GM18858 (cell line): ENCODE data around the gene TNRC18.
"Not testable (repeated sequence)": the region's sequence is repeated elsewhere in the genome, so short reads cannot be mapped to it uniquely, and the experiment has no call there.

Experiments
- ATAC-seq: cut with Tn5 transposase; IDR thresholded peaks from one replicate; pipeline ENCODE4 v1.9.1; 2021; ENCODE audit not compliant: unreplicated experiment

TNRC18 gene

DNA sequence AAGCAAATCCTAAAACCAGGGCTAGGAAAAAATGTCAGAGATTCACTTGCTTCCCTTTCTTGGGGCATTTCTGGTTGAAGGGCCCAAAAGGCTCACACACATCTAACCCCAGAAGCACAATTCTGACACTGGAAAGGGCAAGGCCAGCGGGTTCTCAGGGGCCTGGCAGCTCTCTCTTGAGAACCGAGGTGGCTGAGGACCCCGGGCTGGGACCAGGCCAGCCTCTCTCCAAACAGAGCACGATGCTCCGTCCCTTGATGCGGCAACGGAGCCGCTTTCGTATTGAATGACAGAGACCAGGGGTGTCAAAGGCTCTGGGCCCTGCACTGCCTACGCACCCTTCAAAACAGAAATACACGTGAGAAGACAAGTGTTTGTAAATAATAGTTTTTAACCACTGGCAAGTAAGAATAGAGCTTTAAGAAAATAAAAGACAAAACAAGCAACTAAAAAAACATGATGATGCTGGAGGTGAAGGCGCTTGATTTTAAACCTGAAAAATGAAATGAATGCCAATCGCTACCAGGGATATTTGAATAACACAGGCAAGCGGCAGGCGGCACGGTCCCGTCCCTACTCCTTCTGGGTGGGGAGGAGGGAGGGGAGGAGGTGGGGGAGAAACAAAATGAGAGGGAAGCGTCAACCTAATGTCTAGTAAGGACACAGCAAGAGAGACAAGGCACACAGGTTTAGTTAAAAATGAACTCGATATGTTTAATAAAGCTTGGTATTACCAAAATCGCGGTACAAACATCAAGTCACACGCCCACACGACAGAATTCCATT lies 72.8 kb downstream of the TNRC18 start:
- ATAC-seq = no peak

DNA sequence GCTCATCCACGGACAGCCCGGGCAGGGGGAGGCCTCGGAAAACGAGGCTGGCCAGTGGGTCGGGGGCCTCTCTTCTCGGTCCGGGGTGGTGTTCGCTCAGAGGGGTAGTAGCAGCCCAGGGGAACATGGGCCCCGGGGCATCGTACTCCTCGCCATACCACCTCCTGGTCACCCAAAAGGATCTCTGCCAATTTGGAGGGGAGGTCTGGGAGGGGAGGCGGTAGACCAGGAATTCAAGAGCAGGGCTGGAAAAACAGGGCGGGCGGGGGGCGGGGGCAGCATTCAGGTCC lies 73.5 kb downstream of the TNRC18 start:
- no peak for ATAC-seq

DNA sequence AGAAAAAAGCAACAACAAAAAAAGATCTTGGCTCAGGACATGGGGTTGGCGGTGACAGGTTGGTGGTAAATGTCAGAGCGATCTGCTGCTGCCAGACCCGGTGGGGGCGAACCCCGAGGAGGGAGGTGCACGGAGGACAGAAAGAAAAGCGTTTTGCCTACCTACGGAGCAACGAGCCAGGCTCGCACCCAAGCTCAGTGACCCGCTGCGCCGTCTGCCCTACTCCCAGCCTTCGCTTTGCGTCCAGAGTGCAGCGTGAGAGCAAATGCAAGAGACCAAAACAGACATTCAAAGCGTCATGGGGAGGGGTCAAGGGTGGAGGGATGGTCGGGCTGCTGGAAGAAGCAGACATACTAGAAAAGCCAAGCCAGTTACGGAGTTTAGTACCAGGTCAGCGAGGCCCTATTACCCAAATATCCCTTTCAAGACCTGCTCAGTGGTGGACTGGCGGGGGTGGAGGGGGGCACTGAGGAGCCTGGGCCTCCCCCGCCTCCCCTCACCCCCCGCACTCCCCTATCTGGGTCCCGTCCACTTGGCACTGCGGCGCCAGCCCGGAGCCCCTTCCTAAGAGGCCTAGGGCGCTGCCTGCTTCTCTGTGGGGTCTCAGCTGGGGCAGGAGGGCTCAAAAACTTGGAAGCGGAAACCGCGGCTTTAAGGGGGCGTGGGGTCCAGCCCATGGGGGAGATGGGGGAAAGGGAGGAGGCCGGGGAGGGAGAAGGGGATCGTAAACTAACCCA lies 74.0 kb downstream of the TNRC18 start:
- ATAC-seq = no peak

DNA sequence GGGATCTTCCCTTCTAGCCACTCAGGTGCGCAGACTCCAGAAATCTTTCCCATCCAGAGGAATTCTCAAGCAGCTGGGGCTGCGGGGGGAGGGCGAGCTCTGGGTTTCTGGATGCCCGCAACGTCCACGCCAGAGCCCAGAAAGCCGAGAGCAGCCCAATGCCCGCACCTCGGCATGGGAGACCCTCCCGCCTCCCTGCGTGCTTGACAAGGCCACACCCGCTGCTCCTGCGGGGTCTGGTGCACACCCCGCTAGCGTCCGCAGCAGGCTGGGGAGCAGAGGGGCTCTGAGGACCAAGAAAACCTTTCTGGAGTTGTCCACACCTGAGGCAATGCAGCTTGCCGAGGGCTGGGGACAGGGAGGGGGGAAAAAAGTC lies 74.6 kb downstream of the TNRC18 start:
- ATAC-seq = no peak

DNA sequence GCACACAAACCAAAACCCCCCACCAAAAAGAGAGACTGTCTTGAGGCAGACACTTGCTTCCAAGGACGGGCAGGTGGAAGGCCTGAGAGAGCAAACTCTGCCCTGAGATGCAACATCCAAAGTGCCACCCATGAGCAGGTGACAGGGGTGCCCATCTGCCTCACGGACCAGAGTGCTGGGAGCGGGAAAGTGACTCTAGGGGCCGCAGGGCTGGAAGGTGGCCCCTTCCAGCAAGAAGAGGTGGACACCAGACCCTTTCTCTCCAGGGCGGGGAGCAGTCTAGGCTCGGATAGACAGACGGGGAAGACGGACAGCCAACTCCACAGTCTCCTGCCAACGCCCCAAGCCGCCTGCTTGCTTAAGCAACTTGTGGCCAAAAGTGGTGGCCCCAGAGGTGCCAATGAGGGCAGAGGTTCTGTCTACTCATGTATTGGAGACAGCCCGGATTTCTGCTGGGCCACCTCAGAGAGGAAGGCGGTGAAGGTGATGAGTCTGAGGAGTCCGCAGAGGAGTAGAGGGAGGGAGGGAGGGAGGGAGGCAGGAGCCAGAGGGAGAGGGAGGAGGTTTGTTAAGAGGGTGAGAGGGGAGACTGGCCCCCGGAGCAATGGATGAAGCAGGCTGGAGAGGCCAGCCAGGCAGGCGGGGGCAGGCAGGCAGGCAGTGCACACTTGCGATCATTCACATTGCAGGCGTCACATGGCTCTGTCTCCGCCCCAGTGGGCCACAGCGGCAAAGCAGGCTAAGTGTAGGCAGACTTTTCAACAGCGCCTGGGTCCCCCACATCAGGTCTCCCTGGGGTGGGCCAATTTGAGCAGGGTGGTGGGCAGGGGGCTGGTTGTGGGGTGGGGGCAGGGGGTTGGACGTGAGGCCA lies 75.3 kb downstream of the TNRC18 start:
- ATAC-seq = no peak

DNA sequence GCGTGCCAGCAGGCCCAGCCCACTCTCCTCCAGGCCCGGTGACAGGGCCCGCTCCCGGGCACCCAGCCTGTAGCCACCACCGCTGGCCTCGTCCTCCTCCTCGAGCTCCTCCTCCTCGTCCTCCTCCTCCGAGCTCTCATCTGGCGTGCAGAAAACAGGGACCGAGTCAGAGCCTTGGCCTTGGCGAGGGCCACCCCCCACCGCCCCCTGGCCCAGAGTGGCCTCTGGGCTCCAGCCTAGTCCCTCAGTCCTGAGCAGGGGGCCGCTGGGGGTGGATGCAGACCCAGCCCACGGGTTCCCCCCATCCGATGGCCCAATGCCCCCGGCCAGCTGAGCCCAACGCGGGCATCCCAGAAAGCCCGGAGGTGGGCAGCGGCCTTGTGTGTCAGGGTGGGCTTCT lies 78.0 kb downstream of the TNRC18 start:
- ATAC-seq = no peak

DNA sequence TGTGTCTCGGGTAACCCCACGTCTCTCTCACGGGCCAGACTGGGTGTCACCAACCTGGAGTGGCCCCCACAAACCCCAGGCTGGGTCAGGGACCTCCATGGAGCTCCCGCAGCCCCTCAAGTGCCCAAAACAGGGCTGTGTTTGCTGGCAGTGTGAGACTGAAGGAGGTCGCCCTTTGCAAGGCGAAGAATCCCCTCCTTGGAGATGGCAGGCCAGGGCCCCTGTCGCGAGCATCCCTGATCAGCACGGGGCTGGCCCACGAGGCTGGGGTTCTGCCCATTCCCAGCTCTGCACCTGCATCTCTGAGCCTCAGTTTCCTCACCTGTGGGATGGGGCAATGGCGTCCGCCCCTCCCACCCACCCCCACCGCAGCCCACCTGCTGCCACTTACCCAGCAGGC lies 78.5 kb downstream of the TNRC18 start:
- no peak for ATAC-seq

DNA sequence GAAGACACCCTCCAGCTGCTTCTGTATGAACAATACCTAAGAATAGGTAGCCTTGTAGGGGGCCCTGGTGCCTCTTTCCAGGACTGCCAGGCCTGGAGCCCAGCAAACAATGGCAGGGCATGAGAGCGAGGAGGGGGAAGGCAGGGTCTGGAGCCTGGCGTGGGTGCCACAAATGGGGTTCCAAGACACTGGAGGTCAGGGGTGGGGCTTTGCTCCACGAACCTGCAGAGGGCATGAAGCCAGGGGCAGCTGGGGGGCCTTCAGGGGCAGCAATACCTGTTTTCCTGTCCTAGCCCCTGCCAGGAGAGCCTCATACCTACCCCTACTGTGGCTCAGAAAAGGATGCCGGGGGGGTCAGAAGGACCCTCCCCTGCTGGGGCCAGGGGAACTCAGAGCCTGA lies 79.3 kb downstream of the TNRC18 start:
- no peak for ATAC-seq

DNA sequence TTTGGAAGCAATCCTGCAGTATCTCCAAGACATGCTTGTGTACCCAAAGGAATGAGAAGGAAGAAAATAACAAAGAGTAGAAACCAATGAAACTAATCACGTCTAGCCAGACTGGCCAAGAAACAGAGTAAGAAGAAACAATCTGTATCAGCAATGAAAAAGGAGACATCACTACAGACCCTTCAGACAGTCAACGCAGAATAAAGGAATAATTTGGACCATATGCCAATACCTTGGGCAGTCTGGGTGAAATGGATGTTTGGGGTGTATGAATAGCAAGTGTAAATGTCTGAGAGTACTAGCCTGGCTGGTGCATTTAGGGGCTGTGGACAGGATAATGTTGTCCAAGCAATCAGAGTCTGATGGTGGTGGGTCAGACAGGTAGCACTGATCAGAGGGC lies 79.8 kb downstream of the TNRC18 start:
- no peak for ATAC-seq

DNA sequence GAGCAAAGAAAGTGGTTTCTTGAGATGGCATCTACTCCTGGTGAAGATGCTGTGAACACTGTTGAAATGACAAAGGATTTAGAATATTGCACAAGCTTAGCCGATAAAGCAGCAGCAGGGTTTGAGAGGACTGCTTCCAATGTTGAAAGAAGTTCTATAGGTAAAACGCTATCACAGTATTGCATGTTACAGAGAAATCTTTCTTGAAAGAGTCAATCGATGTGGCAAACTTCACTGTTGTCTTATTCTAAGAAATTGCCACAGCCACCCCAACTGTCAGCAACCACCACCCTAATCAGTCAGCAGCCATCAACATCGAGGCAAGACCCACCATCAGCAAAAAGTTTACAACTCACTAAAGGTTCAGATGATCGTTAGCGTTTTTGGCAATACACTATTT lies 81.0 kb downstream of the TNRC18 start:
- no peak for ATAC-seq

DNA sequence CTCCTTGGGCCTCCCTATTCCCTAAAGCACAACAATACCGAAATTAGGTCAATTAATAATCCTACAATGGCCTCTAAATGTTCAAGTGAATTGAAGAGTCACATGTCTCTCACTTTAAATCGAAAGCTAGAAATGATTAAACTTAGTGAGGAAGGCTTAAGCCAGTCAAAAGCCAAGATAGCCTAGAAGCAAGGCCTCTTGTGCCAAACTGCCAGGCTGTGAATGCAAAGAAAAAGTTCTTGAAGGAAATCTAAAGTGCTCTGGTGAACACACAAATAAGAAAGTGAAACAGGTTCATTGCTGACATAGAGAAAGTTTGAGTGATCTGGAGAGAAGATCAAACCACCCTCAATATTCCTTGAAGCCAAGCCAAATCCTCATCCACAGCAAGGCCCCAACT lies 83.7 kb downstream of the TNRC18 start:
- ATAC-seq = no peak

DNA sequence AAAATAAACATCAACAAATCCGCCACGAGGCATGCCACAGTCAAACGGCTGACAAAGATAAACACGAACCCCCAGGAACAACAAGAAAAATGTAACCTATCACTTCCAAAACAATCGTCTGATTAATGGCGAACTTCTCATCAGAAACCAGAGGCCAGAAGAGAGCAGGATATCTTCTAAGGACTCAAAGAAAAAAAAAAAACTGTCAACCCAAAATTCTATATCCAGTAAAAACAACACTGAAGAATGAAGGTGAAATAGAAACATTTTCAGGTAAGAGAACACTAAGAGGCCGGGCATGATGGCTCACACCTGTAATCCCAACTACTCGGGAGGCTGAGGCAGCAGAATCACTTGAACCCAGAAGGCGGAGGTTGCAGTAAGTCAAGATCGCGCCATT lies 86.6 kb downstream of the TNRC18 start:
- no peak for ATAC-seq

DNA sequence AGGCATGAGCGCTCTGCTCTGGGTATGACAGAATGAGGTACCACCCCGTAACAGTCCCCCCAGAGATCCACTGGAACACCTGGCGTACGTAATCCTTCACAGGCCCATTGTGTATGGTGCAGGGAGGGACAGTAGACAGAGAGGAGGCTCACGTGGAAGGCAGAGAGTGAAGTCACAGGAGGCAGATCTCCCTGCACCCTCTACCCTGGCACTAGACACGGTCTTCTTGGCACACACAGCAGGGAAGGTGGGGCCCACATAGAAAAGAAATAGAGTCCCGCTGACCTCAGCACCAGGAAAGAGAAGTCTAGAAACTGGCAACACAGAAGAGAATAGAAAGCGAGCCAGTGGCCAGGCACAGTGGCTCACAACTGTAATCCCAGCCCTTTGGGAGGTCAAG lies 89.0 kb downstream of the TNRC18 start:
- no peak for ATAC-seq

DNA sequence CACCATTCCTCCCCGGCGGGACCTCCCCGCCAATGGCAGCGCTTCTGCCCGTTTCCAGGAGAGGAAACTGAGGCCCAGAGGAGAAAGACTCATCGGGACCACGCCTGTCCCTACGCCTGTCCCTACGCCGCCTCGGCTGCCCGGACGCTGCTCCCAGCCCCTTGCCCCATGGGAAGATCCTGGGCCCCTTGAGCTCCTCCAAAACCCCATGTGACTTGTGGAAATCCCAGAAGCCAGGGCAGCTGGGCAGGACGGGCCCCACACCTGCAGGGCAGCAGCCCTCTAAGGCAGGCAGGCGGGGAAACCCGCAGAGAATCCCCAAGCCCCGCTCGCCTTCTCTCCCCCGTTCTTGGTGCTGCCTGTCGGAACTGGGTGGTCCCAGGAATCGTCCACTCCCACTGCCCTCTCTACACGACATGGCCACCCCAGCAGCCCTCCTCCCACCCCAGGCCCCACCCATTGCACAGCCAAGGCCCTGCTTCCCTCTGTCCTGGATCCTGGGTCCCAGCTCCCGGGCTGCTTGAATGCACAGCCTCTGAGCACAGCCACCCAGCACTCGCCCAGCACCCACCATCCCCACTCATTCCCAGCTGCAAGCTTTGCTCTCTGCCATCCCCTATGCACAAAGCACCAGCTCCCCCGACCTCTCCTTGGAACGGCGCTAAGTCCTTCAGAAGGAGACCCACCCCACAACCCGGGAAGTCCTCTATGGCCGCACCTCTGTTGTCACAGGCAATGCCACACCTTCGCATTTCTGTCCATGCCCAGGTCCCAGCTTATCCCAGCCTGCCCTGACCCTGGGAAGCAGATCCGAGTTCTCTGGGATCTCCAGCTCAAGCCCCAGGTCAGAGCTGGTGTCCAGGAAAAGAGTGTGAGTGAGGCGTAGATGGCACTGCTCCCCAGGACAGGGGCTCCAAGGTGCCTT lies 90.3 kb downstream of the TNRC18 start:
- ATAC-seq = no peak

DNA sequence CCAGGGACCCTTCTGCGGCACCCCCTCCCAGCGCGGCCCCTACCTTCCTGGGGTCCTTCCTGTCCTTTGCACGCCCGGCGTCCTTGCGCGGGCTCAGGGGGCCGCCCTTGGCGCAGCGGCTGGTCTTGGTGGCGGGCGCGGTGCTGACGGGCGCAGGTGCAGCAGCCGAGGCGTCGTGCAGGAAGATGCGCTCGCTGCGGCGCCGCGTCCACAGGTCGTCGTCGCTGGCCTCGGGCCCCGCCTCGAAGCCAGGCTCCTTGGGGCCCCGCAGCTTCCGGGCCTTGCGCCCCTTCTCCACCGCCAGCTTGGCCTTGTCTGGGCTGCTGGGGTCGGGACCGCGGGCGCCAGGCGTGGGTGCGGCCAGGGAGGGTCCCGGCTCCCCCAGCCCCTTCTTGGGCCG lies 91.1 kb downstream of the TNRC18 start:
- ATAC-seq = no peak

DNA sequence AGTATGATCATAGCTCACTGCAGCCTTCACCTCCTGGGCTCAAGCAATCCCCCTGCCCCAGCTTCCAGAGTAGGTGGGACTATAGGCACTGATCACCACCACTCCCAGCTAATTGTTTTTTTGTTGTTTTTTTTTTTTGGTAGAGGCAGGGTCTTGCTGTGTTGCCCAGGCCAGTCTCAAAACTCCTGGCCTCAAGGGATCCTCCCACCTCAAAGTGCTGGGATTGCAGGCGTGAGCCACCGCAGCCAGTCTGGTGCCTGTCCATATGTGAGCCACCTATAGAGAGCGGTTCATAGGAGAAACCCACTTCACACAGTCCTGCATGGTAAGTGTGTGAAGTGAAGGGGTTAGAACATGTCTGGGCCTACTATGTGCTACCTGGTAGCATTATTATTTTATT lies 93.3 kb downstream of the TNRC18 start:
- ATAC-seq = no peak

DNA sequence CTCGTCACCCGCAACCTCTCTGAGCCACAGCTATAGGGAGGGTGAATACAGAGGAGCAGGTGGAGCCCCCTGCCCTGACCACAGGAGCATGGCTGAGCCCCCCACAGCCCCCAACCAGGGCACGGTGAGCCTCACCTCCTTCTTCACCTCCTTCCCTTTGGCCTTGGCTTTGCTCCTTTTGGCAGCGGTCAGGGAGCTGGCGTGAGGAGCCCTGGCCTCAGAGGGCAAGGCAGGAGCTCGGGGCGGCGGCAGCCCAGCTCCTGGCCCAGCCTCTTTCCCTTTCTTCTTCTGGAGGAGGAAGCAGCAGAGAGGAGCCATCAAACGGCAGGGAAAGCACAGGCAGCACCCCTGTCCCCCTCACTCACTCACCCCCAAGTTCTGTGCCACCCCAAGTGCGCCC lies 98.7 kb downstream of the TNRC18 start:
- no peak for ATAC-seq

DNA sequence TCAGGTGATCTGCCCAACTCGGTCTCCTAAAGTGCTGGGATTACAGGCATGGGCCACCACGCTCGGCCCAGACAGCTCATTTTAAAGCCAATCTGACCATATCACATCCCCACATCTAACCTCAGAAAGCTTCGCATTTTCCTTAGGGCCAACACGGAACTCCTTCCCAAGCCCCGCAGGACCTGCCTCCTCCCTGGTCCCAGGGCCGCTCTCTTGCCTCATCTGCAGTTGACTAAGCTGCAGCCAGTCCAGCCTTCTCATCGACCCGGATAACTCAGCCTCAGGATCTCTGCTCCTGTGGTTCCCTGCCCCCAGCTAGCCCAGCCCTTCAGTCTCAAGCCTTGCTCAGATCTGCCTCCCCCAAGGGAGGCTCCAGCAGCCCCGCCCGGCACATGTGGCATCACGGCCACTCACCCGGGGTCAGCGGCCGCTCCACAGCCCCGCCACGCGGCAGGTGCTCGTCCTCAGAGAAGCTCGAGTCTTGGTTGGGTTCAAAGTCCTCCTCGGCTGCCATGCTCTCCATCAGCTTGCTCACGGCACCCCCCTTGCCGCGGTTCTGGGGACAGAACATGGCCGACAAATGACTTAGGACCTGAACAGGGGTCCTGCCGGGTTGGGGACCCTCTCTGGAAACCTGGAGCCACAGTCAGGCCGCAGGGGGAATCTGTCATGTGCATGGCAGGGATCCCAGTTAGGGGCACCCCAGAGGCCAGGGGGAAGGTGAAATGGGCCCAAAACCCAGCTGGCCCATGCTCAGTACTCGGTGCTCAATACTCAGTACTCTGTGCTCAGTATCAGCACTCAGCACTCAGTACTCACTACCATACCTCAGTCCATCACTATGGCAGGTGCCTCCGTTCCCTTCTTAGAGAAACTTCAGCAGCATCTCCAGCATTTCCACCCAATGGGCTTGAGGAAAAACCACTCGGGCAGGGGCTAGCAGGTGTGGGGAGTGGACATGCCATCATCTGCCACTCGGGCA lies 99.5 kb downstream of the TNRC18 start:
- not testable (repeated sequence) for ATAC-seq

DNA sequence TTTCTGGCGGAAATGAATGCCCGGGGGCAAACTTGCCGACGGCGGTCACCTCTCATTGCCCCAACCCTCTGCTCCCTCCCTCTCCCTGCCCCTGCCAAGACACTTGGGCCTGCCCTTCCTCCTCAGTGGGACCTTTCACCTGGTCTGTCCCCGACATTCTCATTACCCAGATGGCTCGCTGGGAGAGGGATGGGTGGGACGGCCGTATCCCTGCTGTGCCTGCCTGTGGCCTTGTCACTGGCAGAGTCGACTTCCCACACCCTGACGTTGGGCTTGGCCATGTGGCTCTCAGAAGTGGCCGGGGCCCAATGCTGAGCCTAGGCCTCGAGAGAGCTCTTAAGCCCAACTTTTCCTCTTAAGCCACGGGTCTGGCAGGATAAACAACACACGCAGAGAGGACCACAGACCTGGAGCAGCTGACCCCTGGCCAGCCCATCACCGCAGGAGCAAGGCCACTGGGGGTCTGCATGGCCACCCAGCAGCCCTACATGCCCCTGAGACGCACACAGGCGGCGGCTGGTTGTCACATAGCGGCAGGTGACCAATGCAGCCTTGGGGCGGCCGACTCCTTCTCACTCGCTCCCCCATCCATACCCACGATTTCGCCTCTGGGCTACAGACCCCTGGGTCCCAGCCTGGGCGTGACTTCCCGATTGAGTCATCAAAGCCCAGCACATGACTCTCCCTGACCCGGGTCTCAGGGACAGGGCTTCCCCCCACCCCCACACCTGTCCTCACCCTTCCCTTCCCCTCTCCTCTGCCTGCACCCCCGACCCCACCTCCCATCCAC lies 100.8 kb downstream of the TNRC18 start:
- ATAC-seq = no peak
